Measurements from ENCODE around the gene GALNT2.

The GALNT2 gene

DNA sequence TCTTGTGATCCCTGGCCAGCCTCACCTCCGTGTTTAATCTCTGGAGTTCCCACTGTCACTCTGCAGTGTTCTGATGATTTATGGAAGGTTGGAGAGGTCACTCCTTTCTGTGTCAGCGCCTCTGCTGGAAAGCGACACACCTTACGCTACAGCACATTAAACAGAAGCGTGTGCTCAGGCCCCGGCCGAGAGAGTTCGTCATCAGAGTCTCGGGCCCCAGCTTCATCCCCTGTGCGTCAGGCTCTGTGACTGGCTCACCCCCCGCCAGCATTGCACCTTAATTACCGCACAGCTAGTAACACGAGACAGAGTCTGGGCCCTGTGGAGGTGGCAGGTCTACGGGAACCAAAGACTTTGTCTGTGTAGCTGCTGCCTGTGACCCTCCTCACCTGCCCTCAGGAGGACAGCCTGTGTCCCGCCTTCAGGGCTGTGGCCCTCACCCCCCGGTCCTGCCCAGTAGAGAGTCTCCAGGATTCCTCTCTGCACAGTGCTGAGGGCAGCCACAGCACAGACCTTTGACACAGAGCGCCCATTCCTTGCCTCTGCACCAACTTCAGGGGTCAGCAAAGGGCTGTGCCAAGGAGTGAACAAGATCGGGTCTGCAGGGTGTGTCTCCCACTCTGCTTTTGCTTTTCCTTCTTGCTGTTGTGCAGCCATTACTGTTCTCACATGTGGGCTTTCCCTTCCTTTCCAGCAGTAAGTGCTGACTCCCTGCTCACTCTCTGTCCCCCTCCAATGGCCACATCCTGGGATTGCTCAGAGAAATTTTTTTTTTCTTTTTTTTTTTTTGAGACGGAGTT is 201.5 kb downstream of the GALNT2 start:
- TF ChIP-seq, protein P1, sequence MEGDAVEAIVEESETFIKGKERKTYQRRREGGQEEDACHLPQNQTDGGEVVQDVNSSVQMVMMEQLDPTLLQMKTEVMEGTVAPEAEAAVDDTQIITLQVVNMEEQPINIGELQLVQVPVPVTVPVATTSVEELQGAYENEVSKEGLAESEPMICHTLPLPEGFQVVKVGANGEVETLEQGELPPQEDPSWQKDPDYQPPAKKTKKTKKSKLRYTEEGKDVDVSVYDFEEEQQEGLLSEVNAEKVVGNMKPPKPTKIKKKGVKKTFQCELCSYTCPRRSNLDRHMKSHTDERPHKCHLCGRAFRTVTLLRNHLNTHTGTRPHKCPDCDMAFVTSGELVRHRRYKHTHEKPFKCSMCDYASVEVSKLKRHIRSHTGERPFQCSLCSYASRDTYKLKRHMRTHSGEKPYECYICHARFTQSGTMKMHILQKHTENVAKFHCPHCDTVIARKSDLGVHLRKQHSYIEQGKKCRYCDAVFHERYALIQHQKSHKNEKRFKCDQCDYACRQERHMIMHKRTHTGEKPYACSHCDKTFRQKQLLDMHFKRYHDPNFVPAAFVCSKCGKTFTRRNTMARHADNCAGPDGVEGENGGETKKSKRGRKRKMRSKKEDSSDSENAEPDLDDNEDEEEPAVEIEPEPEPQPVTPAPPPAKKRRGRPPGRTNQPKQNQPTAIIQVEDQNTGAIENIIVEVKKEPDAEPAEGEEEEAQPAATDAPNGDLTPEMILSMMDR (IDR thresholded peaks at IDR 0.05; ENCODE audit: control insufficient read depth, extremely low read depth, insufficient read depth) = peak; percentile 61
- H3K4me3 ChIP-seq (ENCODE audit: low read depth, low read length) = no peak overlapping the region
- peak; percentile 17 for DNase-seq (ENCODE audit: low read depth)

DNA sequence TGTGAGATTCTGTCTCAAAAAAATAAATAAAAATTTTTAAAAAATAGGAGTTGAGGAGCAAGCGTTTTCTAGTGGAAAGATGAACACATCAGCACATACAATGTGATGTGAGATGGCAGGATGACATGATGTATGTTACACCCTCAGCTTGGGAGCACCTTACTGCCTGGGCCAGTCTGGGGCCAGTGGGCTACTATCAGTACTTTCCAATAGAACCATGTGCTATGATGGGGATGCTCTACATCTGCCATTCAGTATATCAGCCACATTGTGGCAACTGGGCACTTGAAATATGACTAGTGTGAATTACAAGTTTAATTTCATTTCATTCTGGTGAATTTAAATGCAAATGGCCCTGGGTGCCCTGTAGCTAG is 203.1 kb downstream of the GALNT2 start:
- no peak overlapping the region for H3K4me3 ChIP-seq (ENCODE audit: low read depth, low read length)
- DNase-seq (ENCODE audit: low read depth) = no peak
- TF ChIP-seq, protein P1 (IDR thresholded peaks at IDR 0.05; ENCODE audit: control insufficient read depth, extremely low read depth, insufficient read depth) = no peak

DNA sequence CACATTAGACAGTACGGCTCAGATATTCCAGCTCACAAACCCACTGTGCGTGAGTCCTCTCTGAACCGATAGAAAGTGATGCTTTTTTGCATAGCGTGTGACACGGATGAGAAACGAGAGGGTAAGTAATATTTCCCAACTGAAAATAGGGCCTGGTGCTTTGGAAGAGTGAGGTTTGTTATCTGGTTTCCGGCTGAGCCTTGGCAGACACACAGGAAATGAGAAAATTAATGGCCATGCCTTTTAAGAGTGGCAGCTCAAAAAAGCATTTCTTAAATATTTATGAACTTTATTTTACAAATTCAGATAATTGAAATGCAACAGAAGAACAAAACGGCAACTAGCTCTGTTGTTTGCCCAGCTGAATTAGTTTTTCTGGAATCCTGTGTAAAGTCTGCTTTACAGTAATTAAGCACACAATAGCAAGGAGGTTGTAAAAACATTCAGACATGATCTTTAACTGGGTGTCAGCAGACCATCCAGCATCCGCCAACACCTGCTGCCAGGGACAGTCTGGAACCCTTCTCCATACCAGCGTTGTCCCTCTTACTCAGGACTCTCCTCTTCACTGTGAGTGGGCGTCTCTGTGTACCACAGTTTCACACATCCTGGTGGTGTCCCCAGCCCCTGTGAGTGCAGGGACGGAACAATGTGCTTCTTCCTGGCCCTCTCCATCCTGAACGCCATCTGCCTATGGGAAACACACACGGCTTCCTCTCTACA is 203.7 kb downstream of the GALNT2 start:
- H3K4me3 ChIP-seq (ENCODE audit: low read depth, low read length) = no peak overlapping the region
- TF ChIP-seq, protein P1 (IDR thresholded peaks at IDR 0.05; ENCODE audit: control insufficient read depth, extremely low read depth, insufficient read depth) = no peak
- no peak for DNase-seq (ENCODE audit: low read depth)

DNA sequence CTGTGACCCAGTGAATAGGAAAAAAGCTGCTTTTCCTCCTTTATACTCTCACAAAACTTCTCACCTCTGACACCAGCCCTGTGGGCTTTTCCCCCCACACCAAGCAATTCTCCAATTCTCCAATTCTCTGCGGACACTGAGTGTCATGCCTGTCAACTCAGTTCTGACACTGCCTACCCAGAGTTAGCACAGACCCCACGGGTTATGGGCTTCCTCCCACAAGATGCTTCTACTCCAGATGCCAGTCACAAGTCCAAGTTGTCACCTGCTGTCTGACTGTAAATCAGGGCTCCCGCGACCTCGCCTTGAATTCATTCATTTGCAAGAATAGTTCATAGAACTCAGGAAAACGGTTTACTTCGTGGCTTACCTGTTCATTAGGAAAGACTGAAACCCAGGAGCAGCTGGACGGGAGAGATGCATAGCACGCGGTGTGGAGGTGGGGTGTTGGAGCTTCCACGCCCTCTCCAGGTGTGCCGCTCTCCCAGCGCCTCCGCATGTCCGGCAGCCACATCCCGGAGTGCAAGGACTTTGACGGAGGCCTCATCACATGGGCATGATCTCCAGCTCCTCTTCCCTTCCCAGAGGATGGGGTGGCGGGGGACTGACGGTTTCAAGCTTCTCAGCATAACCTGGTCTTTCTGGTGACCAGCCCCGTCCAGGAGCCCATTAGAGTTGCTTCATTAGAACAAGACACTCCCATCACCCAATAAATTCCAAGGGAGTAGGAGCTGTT is 204.4 kb downstream of the GALNT2 start:
- no peak overlapping the region for H3K4me3 ChIP-seq (ENCODE audit: low read depth, low read length)
- DNase-seq (ENCODE audit: low read depth) = no peak
- TF ChIP-seq, protein P1 (IDR thresholded peaks at IDR 0.05; ENCODE audit: control insufficient read depth, extremely low read depth, insufficient read depth) = no peak

DNA sequence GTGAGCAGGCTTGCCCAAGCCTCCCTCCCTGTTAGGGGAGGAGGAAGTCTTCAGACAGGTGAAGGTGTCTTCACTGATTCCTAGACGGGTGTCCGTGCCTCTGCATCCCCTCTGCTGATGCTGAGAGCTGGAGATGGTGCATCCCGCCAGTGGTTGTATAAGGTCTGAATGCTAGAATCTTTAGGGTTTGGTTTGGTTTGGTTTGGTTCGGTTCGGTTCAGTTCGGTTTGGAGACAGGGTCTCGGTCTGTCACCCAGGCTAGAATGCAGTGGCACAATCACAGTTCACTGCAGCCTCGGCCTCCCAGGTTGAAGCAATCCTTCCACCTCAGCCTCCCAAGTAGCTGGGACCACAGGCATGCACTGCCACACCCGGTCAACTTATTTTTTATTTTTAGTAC is 205.5 kb downstream of the GALNT2 start:
- DNase-seq (ENCODE audit: low read depth) = no peak
- TF ChIP-seq, protein P1 (IDR thresholded peaks at IDR 0.05; ENCODE audit: control insufficient read depth, extremely low read depth, insufficient read depth) = no peak
- H3K4me3 ChIP-seq (ENCODE audit: low read depth, low read length) = no peak overlapping the region

DNA sequence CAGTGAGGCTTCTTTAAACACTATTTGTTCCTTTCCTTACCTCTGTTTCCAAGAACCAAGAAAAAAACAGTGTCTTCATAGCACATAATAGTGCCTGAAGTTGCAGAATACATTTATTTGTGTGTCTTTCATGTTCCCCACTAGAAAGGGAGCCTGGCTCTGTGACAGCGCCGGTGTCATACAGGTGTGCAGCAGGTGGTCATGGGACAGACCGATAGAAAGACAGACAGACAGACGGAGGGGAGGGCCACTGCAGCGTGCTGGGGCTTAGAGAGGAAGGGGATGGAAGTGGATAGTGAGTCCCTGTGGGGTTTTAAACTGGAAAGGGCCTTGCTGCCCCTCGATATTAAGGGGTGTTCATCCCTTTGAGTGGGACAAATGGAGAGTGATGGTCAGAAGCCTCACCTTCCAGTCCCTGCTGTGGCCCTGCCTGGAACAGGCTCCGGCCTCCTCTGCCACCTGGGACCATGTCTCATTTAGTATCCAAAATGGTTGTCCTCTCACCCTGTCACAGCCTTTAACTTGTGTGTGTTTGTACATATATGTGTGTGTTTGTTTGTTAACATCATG is 206.2 kb downstream of the GALNT2 start:
- H3K4me3 ChIP-seq (ENCODE audit: low read depth, low read length) = no peak overlapping the region
- no peak for DNase-seq (ENCODE audit: low read depth)
- TF ChIP-seq, protein P1 (IDR thresholded peaks at IDR 0.05; ENCODE audit: control insufficient read depth, extremely low read depth, insufficient read depth) = no peak
